HCT116 (cell line): ENCODE results near the gene ANO4. TPM values are rescaled to one million over a fixed set of nuclear protein-coding genes. Genes with fewer than 3 reads are reported as not detected.
A peak's percentile ranks its signal among the peaks of the same experiment; 100 is the strongest.

ENCODE experiments used
- ATAC-seq: fragments of 200-7000 bp; cut with Tn5 transposase; 2 replicates; pipeline ENCODE4 v1.9.1; 2020; ENCODE audit warnings: mild to moderate bottlenecking, moderate library complexity
- BruUV-seq: library from RNA; stranded (reverse); fragments of 400-500 nt; replicated peaks from 2 replicates; lab custom pipeline; 2021; lab: Mats Ljungman, UMichigan
- CTCF ChIA-PET: fragments of 300-600 bp; sonication (Branson Sonifier 250); formaldehyde crosslinking; loops from one replicate; lab custom pipeline; 2021; ENCODE audit warnings: antibody characterized with exemption; lab: Charles Lee
- POLR2A ChIA-PET: fragments of 300-600, 350-600 bp; sonication (Branson Sonifier 250); formaldehyde crosslinking; loops from one replicate; lab custom pipeline; 2021; ENCODE audit warnings: antibody characterized with exemption; lab: Charles Lee
- RAD21 ChIA-PET, 2 experiments: fragments of 300-600 bp; sonication (Branson Sonifier 250); formaldehyde crosslinking; loops; one replicate each; lab custom pipeline; 2023; ENCODE audit warnings: low total read pairs in 2 of 2; ENCODE audit not compliant: uncharacterized antibody in 2 of 2, unreplicated experiment in 2 of 2, low non-redundant PET in 1 of 2; lab: Charles Lee
- DNase-seq: peaks from one replicate; pipeline ENCODE4 v3.0.0-alpha.2; 2010; ENCODE audit warnings: low read depth, low spot score
- H2AFZ ChIP-seq: fragments of 200-600 bp; shearing (Covaris generic), sonication (generic); 2 replicates; pipeline ENCODE4 v1.6.1; 2017; ENCODE audit warnings: low read depth, mixed run types, mixed read lengths, antibody characterized with exemption, low read length; ENCODE audit not compliant: poor library complexity, severe bottlenecking
- H3K27ac ChIP-seq: 2 replicates; pipeline ENCODE4 v1.5.1; 2012; ENCODE audit warnings: low read depth, low read length
- H3K27me3 ChIP-seq: fragments of 200-600 bp; sonication (generic); 2 replicates; pipeline ENCODE4 v1.6.1; 2016; ENCODE audit warnings: mixed run types, low read length, mixed read lengths; ENCODE audit not compliant: insufficient read depth
- H3K36me3 ChIP-seq, 2 experiments: fragments of 200-500 bp in 1 of 2; fragments of 200-600 bp in 1 of 2; sonication (Bioruptor generic) in 1 of 2; sonication (generic) in 1 of 2; 2 replicates each; pipeline versions ENCODE4 v1.5.1 to v1.6.1; 2014 to 2016; ENCODE audit warnings: low read length in 2 of 2, inconsistent platforms in 1 of 2, mixed read lengths in 1 of 2, mixed run types in 1 of 2; ENCODE audit not compliant: insufficient read depth in 2 of 2, control insufficient read depth in 1 of 2
- H3K4me1 ChIP-seq, 2 experiments: fragments of 200-600 bp in 1 of 2; sonication (generic) in 1 of 2; 2 replicates each; pipeline versions ENCODE4 v1.5.1 to v1.6.1; 2012 to 2017; ENCODE audit warnings: low read length in 2 of 2, inconsistent platforms in 1 of 2, mild to moderate bottlenecking in 1 of 2, mixed read lengths in 1 of 2, mixed run types in 1 of 2, moderate library complexity in 1 of 2; ENCODE audit not compliant: insufficient read depth in 2 of 2, control insufficient read depth in 1 of 2
- H3K4me2 ChIP-seq: fragments of 200-600 bp; sonication (generic); 2 replicates; pipeline ENCODE4 v1.6.1; 2017; ENCODE audit warnings: mixed run types, low read length, mixed read lengths
- H3K4me3 ChIP-seq, 2 experiments: fragments of 200-600 bp in 1 of 2; sonication (generic) in 1 of 2; replicated peaks in 1 of 2; 2 replicates each; pipeline ENCODE4 v1.5.1; 2011 to 2016; ENCODE audit warnings: low read length in 2 of 2, control low read depth in 1 of 2, low read depth in 1 of 2, mild to moderate bottlenecking in 1 of 2, mixed read lengths in 1 of 2, mixed run types in 1 of 2
- H3K79me2 ChIP-seq: fragments of 200-600 bp; sonication (generic); 2 replicates; pipeline ENCODE4 v1.6.1; 2017; ENCODE audit warnings: mild to moderate bottlenecking, mixed run types, low read length, moderate library complexity, mixed read lengths; ENCODE audit not compliant: insufficient read depth
- H3K9ac ChIP-seq: fragments of 200-600 bp; sonication (generic); 2 replicates; pipeline ENCODE4 v1.6.1; 2016; ENCODE audit warnings: low read length, mixed read lengths
- H3K9me2 ChIP-seq: fragments of 200-600 bp; sonication (generic), shearing (Covaris generic); 2 replicates; pipeline ENCODE4 v1.6.1; 2017; ENCODE audit warnings: mixed run types, mild to moderate bottlenecking, moderate library complexity; ENCODE audit not compliant: insufficient read depth
- H3K9me3 ChIP-seq, 2 experiments: fragments of 200-500 bp in 1 of 2; fragments of 200-600 bp in 1 of 2; sonication (Bioruptor generic) in 1 of 2; sonication (generic) in 1 of 2; 2 replicates each; pipeline ENCODE4 v1.6.1; 2014 to 2017; ENCODE audit warnings: low read length in 2 of 2, mixed read lengths in 2 of 2, inconsistent platforms in 1 of 2, low read depth in 1 of 2, mild to moderate bottlenecking in 1 of 2, mixed run types in 1 of 2, moderate library complexity in 1 of 2; ENCODE audit not compliant: control insufficient read depth in 1 of 2, insufficient read depth in 1 of 2
- H4K20me1 ChIP-seq: fragments of 200-600 bp; sonication (generic), shearing (Covaris generic); 2 replicates; pipeline ENCODE4 v1.6.1; 2017; ENCODE audit warnings: mixed run types, mild to moderate bottlenecking, moderate library complexity; ENCODE audit not compliant: insufficient read depth
- CBX3 ChIP-seq: IDR thresholded peaks from 2 replicates; pipeline ENCODE4 v1.6.1; 2012; ENCODE audit warnings: low read depth
- CEBPB ChIP-seq: IDR thresholded peaks from 2 replicates; pipeline ENCODE4 v1.6.1; 2012; ENCODE audit warnings: low read depth
- CTCF ChIP-seq, 3 experiments: fragments of 200-600 bp in 1 of 3; sonication (generic) in 1 of 3; IDR thresholded peaks in 2 of 3; conservative IDR thresholded peaks in 1 of 3; 2 replicates each; pipeline ENCODE4 v1.5.1; 2012 to 2017; ENCODE audit warnings: low read depth in 2 of 3, low read length in 2 of 3, antibody characterized with exemption in 1 of 3, borderline replicate concordance in 1 of 3, control low read depth in 1 of 3, mild to moderate bottlenecking in 1 of 3, mixed read lengths in 1 of 3, mixed run types in 1 of 3, moderate library complexity in 1 of 3; ENCODE audit not compliant: insufficient read depth in 1 of 3
- EGR1 ChIP-seq: IDR thresholded peaks from 2 replicates; pipeline ENCODE4 v1.6.1; 2012; ENCODE audit warnings: low read depth
- ELF1 ChIP-seq: IDR thresholded peaks from 2 replicates; pipeline ENCODE4 v1.6.1; 2012; ENCODE audit warnings: low read depth, borderline replicate concordance
- EZH2 ChIP-seq: fragments of 200-600 bp; sonication (generic); IDR thresholded peaks from 2 replicates; pipeline ENCODE4 v1.6.1; 2017; ENCODE audit warnings: antibody characterized with exemption, mixed run types
- EZH2phosphoT487 ChIP-seq: fragments of 200-600 bp; IDR thresholded peaks from 2 replicates; pipeline ENCODE4 v1.6.1; 2018; ENCODE audit warnings: antibody characterized with exemption, borderline replicate concordance
- FOSL1 ChIP-seq: IDR thresholded peaks from 2 replicates; pipeline ENCODE4 v1.6.1; 2012; ENCODE audit warnings: low read depth
- JUND ChIP-seq: IDR thresholded peaks from 2 replicates; pipeline ENCODE4 v1.6.1; 2012
- RAD21 ChIP-seq: IDR thresholded peaks from 2 replicates; pipeline ENCODE4 v1.6.1; 2012; ENCODE audit warnings: low read depth, mild to moderate bottlenecking
- REST ChIP-seq: IDR thresholded peaks from 2 replicates; pipeline ENCODE4 v1.6.1; 2012; ENCODE audit warnings: low read depth
- SIN3A ChIP-seq: IDR thresholded peaks from 2 replicates; pipeline ENCODE4 v1.6.1; 2012; ENCODE audit warnings: low read depth
- SP1 ChIP-seq: IDR thresholded peaks from 2 replicates; pipeline ENCODE4 v1.6.1; 2012; ENCODE audit warnings: low read depth
- SRF ChIP-seq: IDR thresholded peaks from 2 replicates; pipeline ENCODE4 v1.6.1; 2012; ENCODE audit warnings: low read depth
- TCF7L2 ChIP-seq: IDR thresholded peaks from 2 replicates; pipeline ENCODE4 v1.7.0; 2011; ENCODE audit warnings: borderline replicate concordance, inconsistent platforms; ENCODE audit not compliant: insufficient read depth, insufficient read length; ENCODE audit errors: extremely low read depth
- YY1 ChIP-seq: IDR thresholded peaks from 2 replicates; pipeline ENCODE4 v1.6.1; 2011; ENCODE audit warnings: low read length, low read depth, moderate library complexity, mild to moderate bottlenecking; ENCODE audit not compliant: insufficient replicate concordance; ENCODE audit errors: extremely low read depth
- ZFX ChIP-seq: fragments of 450-650 bp; IDR thresholded peaks from 2 replicates; pipeline ENCODE4 v1.6.1; 2017
- ZNF274 ChIP-seq: fragments of 200-500 bp; sonication (Bioruptor generic); IDR thresholded peaks from 2 replicates; pipeline ENCODE4 v1.6.1; 2014; ENCODE audit warnings: mild to moderate bottlenecking, low read depth, low read length, inconsistent platforms
- intact Hi-C: fragments of 100-400 bp; cut with micrococcal nuclease; formaldehyde crosslinking; loops from 2 replicates; pipeline ENCODE4 v1.10.0; 2022
- total RNA-seq: library from RNA; stranded (reverse); gene quantifications from one replicate; pipeline ENCODE4 v1.2.1, GENCODE V29; 2021; ENCODE audit not compliant: unreplicated experiment
- TF ChIP-seq, protein P1 (sequence below): IDR thresholded peaks from 2 replicates; pipeline ENCODE4 v1.6.1; 2011; ENCODE audit warnings: mild to moderate bottlenecking, low read length, moderate library complexity; ENCODE audit not compliant: insufficient replicate concordance; ENCODE audit errors: extremely low read depth
- TF ChIP-seq, protein P2 (sequence below): IDR thresholded peaks from 2 replicates; pipeline ENCODE4 v1.6.1; 2012
- TF ChIP-seq, protein P3 (sequence below): IDR thresholded peaks from 2 replicates; pipeline ENCODE4 v1.6.1; 2012

Gene ANO4
- total RNA-seq, 1 experiment from 2014 or later, result 1.7 TPM

- DNase-seq (peak; percentile 70), ATAC-seq (peak; percentile 82)
- ChIA-PET RAD21 (interaction anchor here in 1 of 2 experiments (0.6 kb wide), 1 partner anchor 111 kb away, joined by 3 read pairs; no protein-coding TSS in a partner anchor), CTCF (no interaction called here), POLR2A (no interaction called here)
- H3K9me2 ChIP-seq, result no peaks in the 10 kb centered on the region
- no peaks in the 10 kb centered on the region for H4K20me1 ChIP-seq
- H3K27me3 ChIP-seq, result no peaks in the 10 kb centered on the region
- H3K4me3 ChIP-seq, result peak overlapping the region in 1 of 2 experiments; percentile 10; a peak in 1 of 4 replicates
- H2AFZ ChIP-seq, result peak overlapping the region; percentile 80
- peak overlapping the region; percentile 55; the same call in 1 of the 2 replicates for H3K27ac ChIP-seq
- H3K9ac ChIP-seq, result no peak overlapping the region
- intact Hi-C loops, result no loop called here
- H3K36me3 ChIP-seq, result no peaks in the 10 kb centered on the region
- H3K4me2 ChIP-seq, result peak overlapping the region; percentile 62
- no peaks in the 10 kb centered on the region for H3K9me3 ChIP-seq
- H3K4me1 ChIP-seq, result peaks cover 21 to 62% of the 10 kb centered on the region in 2 experiments
- BruUV-seq, result no TSS peak
- H3K79me2 ChIP-seq, result no peaks in the 10 kb centered on the region
- TF ChIP-seq CBX3, result peak; percentile 28; the same call in 1 of the 2 replicates
- TF ChIP-seq SIN3A, result no peak
- no peak for TF ChIP-seq YY1
- TF ChIP-seq, protein P1, sequence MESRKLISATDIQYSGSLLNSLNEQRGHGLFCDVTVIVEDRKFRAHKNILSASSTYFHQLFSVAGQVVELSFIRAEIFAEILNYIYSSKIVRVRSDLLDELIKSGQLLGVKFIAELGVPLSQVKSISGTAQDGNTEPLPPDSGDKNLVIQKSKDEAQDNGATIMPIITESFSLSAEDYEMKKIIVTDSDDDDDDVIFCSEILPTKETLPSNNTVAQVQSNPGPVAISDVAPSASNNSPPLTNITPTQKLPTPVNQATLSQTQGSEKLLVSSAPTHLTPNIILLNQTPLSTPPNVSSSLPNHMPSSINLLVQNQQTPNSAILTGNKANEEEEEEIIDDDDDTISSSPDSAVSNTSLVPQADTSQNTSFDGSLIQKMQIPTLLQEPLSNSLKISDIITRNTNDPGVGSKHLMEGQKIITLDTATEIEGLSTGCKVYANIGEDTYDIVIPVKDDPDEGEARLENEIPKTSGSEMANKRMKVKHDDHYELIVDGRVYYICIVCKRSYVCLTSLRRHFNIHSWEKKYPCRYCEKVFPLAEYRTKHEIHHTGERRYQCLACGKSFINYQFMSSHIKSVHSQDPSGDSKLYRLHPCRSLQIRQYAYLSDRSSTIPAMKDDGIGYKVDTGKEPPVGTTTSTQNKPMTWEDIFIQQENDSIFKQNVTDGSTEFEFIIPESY, result no peak
- peak; percentile 80 for TF ChIP-seq JUND
- no peak for TF ChIP-seq REST
- no peak for TF ChIP-seq ELF1
- TF ChIP-seq ZFX, result no peak
- peak; percentile 33; the same call in 1 of the 2 replicates for TF ChIP-seq SRF
- TF ChIP-seq CTCF (IDR thresholded peaks at IDR 0.05 in 2 of 3, conservative IDR thresholded peaks at IDR 0.05 in 1 of 3; ENCODE audit: borderline replicate concordance in 1 of 3, insufficient read depth in 1 of 3, low read depth in 2 of 3, low read length in 2 of 3), result no peak
- peak; percentile 83 for TF ChIP-seq FOSL1
- no peak for TF ChIP-seq EGR1
- no peak for TF ChIP-seq EZH2phosphoT487
- TF ChIP-seq TCF7L2, result peak; percentile 57
- no peak for TF ChIP-seq ZNF274
- no peak for TF ChIP-seq EZH2
- TF ChIP-seq, protein P2, sequence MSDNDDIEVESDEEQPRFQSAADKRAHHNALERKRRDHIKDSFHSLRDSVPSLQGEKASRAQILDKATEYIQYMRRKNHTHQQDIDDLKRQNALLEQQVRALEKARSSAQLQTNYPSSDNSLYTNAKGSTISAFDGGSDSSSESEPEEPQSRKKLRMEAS, result no peak
- TF ChIP-seq, protein P3, sequence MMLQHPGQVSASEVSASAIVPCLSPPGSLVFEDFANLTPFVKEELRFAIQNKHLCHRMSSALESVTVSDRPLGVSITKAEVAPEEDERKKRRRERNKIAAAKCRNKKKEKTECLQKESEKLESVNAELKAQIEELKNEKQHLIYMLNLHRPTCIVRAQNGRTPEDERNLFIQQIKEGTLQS, result no peak
- TF ChIP-seq RAD21, result 0 out of 2 replicates have a peak, but pooled peaks have one; percentile 4
- TF ChIP-seq SP1, result peak; percentile 61
- TF ChIP-seq CEBPB, result peak; percentile 93
These were observed 227.4 kb downstream of the ANO4 start for GRCh38 chr12:101021911-101022388.
